Stomach (tissue), 4 donors: Measurements from ENCODE around the gene OTULINL.

Experiments
- EP300 ChIP-seq: sonication (generic); formaldehyde crosslinking; IDR thresholded peaks from one replicate; pipeline ENCODE4 v1.6.1; 2017; ENCODE audit warnings: antibody characterized with exemption
- POLR2A ChIP-seq, 4 donors: fragments of 450-650 bp; IDR thresholded peaks; one replicate each; pipeline ENCODE4 v1.6.1; 2016; ENCODE audit warnings: antibody characterized with exemption in 4 of 4, control low read depth in 2 of 4, mild to moderate bottlenecking in 1 of 4, moderate library complexity in 1 of 4
- POLR2AphosphoS5 ChIP-seq, 3 donors: sonication (generic); formaldehyde crosslinking; IDR thresholded peaks; one replicate each; pipeline ENCODE4 v1.6.1; 2016; ENCODE audit warnings: antibody characterized with exemption in 3 of 3
- TF ChIP-seq, protein P1 (sequence below), 7 experiments: fragments of 450-650 bp in 4 of 7; fragments of 200-600 bp in 3 of 7; sonication (generic) in 3 of 7; IDR thresholded peaks; one replicate each; pipeline ENCODE4 v1.5.1; 2016 to 2019; ENCODE audit warnings: antibody characterized with exemption in 7 of 7, control low read depth in 2 of 7, mild to moderate bottlenecking in 1 of 7

DNA sequence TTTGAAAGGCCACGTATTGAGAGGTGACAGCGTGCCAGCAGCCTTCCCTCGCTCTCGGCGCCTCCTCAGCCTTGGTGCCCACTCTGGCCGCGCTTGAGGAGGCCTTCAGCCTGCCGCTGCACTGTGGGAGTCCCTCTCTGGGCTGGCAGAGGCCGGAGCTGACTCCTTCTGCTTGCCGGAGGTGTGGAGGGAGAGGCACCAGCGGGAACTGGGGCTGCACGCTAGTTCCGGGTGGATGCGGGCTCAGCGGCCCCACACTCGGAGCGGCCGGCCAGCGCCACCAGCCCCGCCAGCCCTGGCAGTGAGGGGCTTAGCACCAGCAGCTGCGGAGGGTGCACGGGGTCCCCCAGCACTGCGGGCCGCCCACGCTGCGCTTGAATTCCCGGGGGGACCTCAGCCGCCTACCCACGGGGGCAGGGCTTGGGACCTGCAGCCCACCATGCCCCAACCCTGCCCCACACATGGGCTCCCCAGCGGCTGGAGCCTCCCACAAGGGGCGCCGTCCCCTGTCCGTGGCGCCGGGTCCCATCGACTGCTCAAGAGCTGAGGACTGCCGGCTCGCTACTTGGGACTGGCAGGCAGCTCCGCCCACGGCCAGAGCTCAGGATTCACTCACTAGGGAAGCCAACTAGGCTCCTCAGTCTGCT is 4.4 kb upstream of the OTULINL start:
- TF ChIP-seq, protein P1, sequence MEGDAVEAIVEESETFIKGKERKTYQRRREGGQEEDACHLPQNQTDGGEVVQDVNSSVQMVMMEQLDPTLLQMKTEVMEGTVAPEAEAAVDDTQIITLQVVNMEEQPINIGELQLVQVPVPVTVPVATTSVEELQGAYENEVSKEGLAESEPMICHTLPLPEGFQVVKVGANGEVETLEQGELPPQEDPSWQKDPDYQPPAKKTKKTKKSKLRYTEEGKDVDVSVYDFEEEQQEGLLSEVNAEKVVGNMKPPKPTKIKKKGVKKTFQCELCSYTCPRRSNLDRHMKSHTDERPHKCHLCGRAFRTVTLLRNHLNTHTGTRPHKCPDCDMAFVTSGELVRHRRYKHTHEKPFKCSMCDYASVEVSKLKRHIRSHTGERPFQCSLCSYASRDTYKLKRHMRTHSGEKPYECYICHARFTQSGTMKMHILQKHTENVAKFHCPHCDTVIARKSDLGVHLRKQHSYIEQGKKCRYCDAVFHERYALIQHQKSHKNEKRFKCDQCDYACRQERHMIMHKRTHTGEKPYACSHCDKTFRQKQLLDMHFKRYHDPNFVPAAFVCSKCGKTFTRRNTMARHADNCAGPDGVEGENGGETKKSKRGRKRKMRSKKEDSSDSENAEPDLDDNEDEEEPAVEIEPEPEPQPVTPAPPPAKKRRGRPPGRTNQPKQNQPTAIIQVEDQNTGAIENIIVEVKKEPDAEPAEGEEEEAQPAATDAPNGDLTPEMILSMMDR (IDR thresholded peaks at IDR 0.05) = no peak
- TF ChIP-seq POLR2A (IDR thresholded peaks at IDR 0.05) = no peak
- no peak for TF ChIP-seq POLR2AphosphoS5 (IDR thresholded peaks at IDR 0.05)
- no peak for TF ChIP-seq EP300
